K562 (cell line): ENCODE measurements around the gene UBXN10. TPM values are rescaled to one million over a fixed set of nuclear protein-coding genes. Genes with fewer than 3 reads are reported as not detected.

Source experiments
- BDP1 ChIP-seq: IDR thresholded peaks from 3 replicates; pipeline ENCODE4 v1.6.1; 2011; ENCODE audit not compliant: insufficient read length, insufficient read depth
- CHCHD3 ChIP-seq: fragments of 250-450 bp; sonication (Bioruptor Pico); IDR thresholded peaks from 2 replicates; pipeline ENCODE4 v2.1.2; 2022; ENCODE audit warnings: mild to moderate bottlenecking
- MYNN ChIP-seq, 2 experiments: sonication (generic); formaldehyde crosslinking in 1 of 2; IDR thresholded peaks; 2 replicates each; pipeline versions ENCODE4 v1.5.0 to v1.6.1; 2016 to 2020; ENCODE audit warnings: antibody characterized with exemption in 1 of 2, missing genetic modification reagents in 1 of 2
- NRF1 ChIP-seq, 2 experiments: fragments of 450-650 bp; IDR thresholded peaks in 1 of 2; conservative IDR thresholded peaks in 1 of 2; 2 replicates each; pipeline ENCODE4 v1.6.1; 2014; ENCODE audit warnings: mild to moderate bottlenecking in 2 of 2
- TFAM ChIP-seq: fragments of 250-450 bp; sonication (Bioruptor Pico); conservative IDR thresholded peaks from 2 replicates; pipeline ENCODE4 v1.5.0; 2021; ENCODE audit warnings: mild to moderate bottlenecking, moderate library complexity
- polyA plus RNA-seq, 8 experiments: library from polyadenylated mRNA; depleted of rRNA in 4 of 8; stranded (reverse) in 5 of 8; unstranded in 3 of 8; fragments of >200 nt; fragmentation: Nextera tagmentation in 2 of 8; fragmentation: Illumina TruSeq in 1 of 8; extraction: Ambion mirVana in 2 of 8; extraction: Trizol in 1 of 8; gene quantifications; 2 replicates each; pipeline versions ENCODE4 v1.2.1 to v1.2.3, GENCODE V29; 2011 to 2014; ENCODE audit warnings: inconsistent platforms in 1 of 8, missing spikeins in 1 of 8
- total RNA-seq, 7 experiments: library from RNA; depleted of rRNA in 6 of 7; stranded (reverse); fragments of >200 nt in 6 of 7; fragmentation: Illumina TruSeq in 2 of 7; extraction: Trizol in 2 of 7; gene quantifications; 2 replicates each; pipeline versions ENCODE4 v1.2.1 to v1.2.3, GENCODE V29; 2011 to 2021; ENCODE audit warnings: low replicate concordance in 1 of 7
- TF ChIP-seq, protein P1 (sequence below): fragments of 450-650 bp; IDR thresholded peaks from 2 replicates; pipeline ENCODE4 v1.6.1; 2017; ENCODE audit warnings: antibody characterized with exemption
- TF ChIP-seq, protein P2 (sequence below): fragments of 250-450 bp; sonication (Bioruptor Pico); IDR thresholded peaks from 2 replicates; pipeline ENCODE4 v1.4.0; 2020; ENCODE audit warnings: mild to moderate bottlenecking, moderate library complexity
- TF ChIP-seq, protein P3 (sequence below), 2 experiments: fragments of 450-650 bp in 1 of 2; sonication (generic) in 1 of 2; formaldehyde crosslinking in 1 of 2; IDR thresholded peaks in 1 of 2; conservative IDR thresholded peaks in 1 of 2; 2 replicates each; pipeline versions ENCODE4 v1.6.1 to v1.8.1; 2016 to 2023; ENCODE audit warnings: mild to moderate bottlenecking in 2 of 2, moderate library complexity in 2 of 2, inconsistent platforms in 1 of 2, missing genetic modification reagents in 1 of 2
- TF ChIP-seq, protein P4 (sequence below): fragments of 250-450 bp; sonication (Bioruptor Pico); IDR thresholded peaks from 2 replicates; pipeline ENCODE4 v1.4.0; 2020; ENCODE audit warnings: borderline replicate concordance

Gene UBXN10
- total and polyA plus RNA-seq, 9 of the 15 experiments (the other 6 are each of a cell fraction or from before 2014, with no cell fraction given): 10.7 to 17.7 (median 13.6) TPM

DNA sequence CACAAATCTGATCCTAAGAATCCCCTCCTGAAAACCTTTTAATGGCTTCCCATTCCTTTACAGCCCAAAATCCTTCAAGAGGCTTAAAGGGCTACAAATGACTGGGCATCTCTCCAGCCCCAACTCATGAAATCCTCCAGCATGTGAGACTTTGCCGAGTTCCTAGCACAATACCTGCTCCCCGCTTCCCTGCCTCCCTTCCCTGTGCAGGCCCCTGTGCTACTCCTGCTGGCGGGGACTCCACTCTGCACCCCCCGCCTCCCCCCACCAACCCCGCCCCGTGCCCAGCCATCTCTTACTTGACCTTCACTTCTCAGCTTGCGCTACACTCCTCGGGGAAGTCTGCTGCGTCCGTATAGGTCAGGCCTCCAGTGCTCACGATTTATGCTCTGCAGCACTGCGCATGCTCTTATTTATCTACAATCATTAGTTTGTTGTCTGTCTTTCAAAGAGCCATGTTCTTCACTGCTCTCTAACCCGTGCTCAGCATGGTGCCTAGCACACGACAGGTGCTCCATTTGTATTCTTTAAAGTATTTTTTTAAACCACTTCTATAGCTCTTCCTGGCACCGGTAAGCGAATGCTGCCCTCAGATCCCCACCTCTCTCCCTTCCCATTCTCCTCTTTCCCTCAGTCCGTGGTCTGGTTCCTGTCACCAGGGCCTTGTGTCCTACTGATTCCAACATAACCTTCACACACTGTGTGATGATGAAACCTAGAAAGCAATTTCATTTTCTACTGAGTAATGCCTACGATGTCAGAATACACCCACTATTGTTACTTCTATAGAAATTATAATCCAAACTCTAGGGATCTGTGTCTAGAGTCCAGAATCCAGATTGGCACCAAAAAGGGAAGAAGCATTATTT is 37.9 kb downstream of the UBXN10 start (continued):
- TF ChIP-seq, protein P1, sequence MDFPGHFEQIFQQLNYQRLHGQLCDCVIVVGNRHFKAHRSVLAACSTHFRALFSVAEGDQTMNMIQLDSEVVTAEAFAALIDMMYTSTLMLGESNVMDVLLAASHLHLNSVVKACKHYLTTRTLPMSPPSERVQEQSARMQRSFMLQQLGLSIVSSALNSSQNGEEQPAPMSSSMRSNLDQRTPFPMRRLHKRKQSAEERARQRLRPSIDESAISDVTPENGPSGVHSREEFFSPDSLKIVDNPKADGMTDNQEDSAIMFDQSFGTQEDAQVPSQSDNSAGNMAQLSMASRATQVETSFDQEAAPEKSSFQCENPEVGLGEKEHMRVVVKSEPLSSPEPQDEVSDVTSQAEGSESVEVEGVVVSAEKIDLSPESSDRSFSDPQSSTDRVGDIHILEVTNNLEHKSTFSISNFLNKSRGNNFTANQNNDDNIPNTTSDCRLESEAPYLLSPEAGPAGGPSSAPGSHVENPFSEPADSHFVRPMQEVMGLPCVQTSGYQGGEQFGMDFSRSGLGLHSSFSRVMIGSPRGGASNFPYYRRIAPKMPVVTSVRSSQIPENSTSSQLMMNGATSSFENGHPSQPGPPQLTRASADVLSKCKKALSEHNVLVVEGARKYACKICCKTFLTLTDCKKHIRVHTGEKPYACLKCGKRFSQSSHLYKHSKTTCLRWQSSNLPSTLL: no peak
- peak; percentile 58 to 64 for TF ChIP-seq NRF1 (conservative IDR thresholded peaks at IDR 0.05 in 1 of 2, IDR thresholded peaks at IDR 0.05 in 1 of 2)
- TF ChIP-seq CHCHD3 (CRISPR knock-in tag): no peak
- TF ChIP-seq, protein P2, sequence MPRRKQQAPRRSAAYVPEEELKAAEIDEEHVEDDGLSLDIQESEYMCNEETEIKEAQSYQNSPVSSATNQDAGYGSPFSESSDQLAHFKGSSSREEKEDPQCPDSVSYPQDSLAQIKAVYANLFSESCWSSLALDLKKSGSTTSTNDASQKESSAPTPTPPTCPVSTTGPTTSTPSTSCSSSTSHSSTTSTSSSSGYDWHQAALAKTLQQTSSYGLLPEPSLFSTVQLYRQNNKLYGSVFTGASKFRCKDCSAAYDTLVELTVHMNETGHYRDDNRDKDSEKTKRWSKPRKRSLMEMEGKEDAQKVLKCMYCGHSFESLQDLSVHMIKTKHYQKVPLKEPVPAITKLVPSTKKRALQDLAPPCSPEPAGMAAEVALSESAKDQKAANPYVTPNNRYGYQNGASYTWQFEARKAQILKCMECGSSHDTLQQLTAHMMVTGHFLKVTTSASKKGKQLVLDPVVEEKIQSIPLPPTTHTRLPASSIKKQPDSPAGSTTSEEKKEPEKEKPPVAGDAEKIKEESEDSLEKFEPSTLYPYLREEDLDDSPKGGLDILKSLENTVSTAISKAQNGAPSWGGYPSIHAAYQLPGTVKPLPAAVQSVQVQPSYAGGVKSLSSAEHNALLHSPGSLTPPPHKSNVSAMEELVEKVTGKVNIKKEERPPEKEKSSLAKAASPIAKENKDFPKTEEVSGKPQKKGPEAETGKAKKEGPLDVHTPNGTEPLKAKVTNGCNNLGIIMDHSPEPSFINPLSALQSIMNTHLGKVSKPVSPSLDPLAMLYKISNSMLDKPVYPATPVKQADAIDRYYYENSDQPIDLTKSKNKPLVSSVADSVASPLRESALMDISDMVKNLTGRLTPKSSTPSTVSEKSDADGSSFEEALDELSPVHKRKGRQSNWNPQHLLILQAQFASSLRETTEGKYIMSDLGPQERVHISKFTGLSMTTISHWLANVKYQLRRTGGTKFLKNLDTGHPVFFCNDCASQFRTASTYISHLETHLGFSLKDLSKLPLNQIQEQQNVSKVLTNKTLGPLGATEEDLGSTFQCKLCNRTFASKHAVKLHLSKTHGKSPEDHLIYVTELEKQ (CRISPR knock-in tag): no peak
- TF ChIP-seq, protein P3, sequence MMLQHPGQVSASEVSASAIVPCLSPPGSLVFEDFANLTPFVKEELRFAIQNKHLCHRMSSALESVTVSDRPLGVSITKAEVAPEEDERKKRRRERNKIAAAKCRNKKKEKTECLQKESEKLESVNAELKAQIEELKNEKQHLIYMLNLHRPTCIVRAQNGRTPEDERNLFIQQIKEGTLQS (IDR thresholded peaks at IDR 0.05): 0 out of 2 replicates have a peak, but pooled peaks have one; percentile 12
- TF ChIP-seq, protein P3 (CRISPR knock-in tag; conservative IDR thresholded peaks at IDR 0.05): no peak
- TF ChIP-seq MYNN (IDR thresholded peaks at IDR 0.05): no peak
- no peak for TF ChIP-seq MYNN (CRISPR knock-in tag; IDR thresholded peaks at IDR 0.05)
- TF ChIP-seq, protein P4, sequence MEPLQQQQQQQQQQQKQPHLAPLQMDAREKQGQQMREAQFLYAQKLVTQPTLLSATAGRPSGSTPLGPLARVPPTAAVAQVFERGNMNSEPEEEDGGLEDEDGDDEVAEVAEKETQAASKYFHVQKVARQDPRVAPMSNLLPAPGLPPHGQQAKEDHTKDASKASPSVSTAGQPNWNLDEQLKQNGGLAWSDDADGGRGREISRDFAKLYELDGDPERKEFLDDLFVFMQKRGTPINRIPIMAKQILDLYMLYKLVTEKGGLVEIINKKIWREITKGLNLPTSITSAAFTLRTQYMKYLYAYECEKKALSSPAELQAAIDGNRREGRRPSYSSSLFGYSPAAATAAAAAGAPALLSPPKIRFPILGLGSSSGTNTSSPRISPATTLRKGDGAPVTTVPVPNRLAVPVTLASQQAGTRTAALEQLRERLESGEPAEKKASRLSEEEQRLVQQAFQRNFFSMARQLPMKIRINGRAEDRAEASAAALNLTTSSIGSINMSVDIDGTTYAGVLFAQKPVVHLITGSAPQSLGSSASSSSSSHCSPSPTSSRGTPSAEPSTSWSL (CRISPR knock-in tag): no peak
- no peak for TF ChIP-seq BDP1
- TF ChIP-seq TFAM (CRISPR knock-in tag): no peak
- TF ChIP-seq, all 486 proteins: peak for 2
